HG02884 (cell line): Measurements from ENCODE around the gene SLC30A2.

Source experiments
- ATAC-seq: cut with Tn5 transposase; IDR thresholded peaks from one replicate; pipeline ENCODE4 v1.9.1; 2021; ENCODE audit warnings: mild to moderate bottlenecking, moderate library complexity; ENCODE audit not compliant: unreplicated experiment

SLC30A2 gene

GRCh38 chr1:26023826-26024225 lies 22.1 kb downstream of the SLC30A2 start:
- no peak for ATAC-seq

GRCh38 chr1:26023009-26023408 lies 22.9 kb downstream of the SLC30A2 start:
- ATAC-seq: no peak

DNA sequence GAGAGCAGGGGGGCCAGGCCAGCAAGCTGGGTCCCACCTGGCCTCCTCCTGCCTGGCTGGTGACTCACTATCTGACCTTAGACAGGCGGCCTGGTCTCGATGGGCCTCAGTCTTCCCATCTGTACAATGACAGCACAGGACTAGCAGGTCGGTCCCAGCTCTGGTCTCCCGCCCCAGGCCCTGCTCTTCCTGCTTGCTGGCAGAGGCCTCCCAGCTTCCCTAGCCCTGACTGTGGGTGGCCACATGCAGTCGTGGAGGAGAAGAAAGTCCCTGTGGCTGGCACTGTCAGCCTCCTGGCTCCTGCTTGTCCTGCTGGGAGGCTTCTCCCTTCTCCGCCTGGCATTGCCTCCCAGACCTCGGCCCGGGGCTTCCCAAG lies 23.5 kb downstream of the SLC30A2 start:
- ATAC-seq: no peak

DNA sequence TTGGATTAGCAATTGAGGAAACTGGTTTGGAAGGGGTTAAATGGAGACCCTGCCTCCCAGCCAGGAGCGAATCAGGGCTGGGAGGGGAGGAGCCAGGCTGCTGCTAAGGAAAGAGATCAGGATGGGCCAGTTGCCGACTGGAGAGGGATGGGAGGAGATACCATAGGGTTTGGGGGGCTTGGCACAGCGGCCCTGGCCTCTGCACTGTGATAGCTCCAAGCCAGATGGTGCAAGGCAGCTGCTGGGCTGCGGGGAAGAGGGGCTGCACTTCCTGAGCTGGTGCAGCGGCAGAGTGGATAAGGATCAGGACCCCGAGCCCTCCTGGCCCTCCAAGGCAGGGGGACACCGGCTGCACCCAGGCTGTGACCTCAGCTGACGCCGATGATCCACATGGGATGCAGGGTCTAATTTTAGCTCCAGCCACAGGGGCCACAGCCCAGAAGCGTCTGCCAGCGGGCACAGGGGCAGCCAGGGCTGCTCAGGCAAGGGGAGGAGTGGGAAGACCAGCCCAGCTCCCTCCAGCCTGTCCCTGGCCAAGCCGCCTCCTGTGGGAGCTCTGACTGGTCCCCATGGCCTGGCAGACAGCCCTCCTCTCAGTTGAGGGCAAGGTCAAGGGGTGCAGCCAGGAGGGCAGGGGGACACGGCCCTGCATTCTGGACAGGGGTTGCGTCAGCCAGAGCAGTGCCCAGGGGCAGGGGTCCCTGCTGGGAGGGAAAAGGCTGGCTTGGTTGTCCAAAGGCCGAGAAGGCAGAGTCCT lies 24.1 kb downstream of the SLC30A2 start, which contains the start of gene EXTL1:
TSS of gene EXTL1 (plus strand) at position 129 of the 757 bp plus-strand sequence. CDS start 872 bp downstream, outside the sequence.
- ATAC-seq: no peak

DNA sequence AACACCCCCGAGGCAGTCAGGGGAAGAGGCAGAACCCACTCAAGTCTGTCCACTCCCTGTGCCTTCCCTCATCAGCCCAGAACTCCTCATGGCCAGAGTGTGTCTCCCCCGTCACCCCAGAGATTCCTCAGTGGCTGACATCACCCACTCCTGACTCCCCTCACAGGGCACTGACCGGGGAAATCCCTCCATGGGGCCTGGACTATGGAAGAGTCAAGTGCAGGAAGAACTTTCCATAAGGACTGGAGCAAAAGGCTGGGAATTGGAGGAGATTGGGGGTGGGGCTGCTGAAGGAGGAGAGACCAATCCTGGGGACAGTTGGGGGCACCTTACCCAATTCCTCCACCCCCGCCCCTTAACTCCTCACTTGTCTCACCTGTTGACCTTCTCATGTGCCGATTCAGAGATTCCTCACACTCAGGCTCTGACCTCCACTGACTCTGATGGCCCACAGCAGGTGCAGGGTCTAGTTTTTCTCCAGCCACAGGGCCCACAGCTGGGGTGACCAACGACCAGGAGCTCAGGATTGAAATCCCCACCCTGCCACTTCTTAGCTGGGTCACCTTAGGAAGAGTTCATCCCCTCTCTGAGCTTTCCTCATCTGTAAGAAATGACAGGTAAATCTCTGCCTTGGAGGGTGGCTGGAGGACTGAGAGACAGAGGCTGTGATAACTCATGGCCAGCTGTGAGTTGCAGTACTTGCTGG lies 24.8 kb downstream of the SLC30A2 start:
- no peak for ATAC-seq

DNA sequence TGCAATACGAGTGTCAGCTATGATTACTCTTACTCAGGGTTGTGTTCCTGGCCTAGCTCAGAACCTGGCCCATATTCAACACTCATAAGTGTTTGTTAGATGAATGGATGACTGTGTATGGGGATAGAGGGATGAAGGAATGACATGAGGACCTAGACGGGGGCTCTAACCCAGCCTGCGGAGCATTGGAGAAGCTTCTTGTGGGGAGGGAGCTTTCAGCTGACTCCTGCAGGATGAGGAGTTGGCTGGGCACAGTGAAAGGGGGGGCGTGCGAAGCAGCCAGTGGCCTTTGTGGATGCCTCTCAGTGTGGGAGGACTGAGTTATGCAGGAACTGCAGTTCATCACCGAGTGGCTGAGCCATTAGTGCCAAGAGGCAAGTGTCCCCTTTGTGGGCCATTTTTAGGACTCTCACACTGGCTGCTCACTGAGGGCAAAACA lies 25.6 kb downstream of the SLC30A2 start:
- no peak for ATAC-seq

- no peak for ATAC-seq
Observed at GRCh38 chr1:26019641-26020315, 26.1 kb downstream of the SLC30A2 start.

- ATAC-seq: no peak
Observed at GRCh38 chr1:26017606-26018005, 28.3 kb downstream of the SLC30A2 start.

GRCh38 chr1:26016953-26017545 lies 28.9 kb downstream of the SLC30A2 start:
- ATAC-seq: no peak

GRCh38 chr1:26016258-26016952 lies 29.5 kb downstream of the SLC30A2 start:
- ATAC-seq: no peak

DNA sequence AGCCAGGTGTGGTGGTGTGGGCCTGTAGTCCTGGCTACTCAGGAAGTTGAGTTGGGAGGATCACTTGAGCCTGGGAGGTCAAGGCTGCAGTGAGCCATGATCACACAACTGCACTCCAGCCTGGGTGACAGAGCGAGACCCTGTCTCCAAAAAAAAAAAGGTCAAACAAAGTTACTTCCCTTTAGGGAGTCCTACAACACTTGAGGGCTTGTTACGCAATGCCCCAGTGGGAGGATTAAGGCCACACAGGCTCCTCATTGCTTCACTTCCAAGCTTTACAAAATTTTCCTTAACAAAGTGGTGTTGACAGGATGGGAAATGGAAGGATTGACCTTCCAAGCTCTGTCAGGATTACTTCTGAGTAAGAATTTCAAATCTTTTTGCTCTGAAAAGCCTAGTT lies 30.6 kb downstream of the SLC30A2 start:
- ATAC-seq: no peak

GRCh38 chr1:26014179-26014578 lies 31.7 kb downstream of the SLC30A2 start:
- no peak for ATAC-seq

GRCh38 chr1:26012864-26013263 lies 33.1 kb downstream of the SLC30A2 start:
- ATAC-seq: no peak

GRCh38 chr1:26010825-26011224 lies 35.1 kb downstream of the SLC30A2 start:
- ATAC-seq: no peak

GRCh38 chr1:26009796-26010447 lies 36.0 kb downstream of the SLC30A2 start:
- no peak for ATAC-seq

DNA sequence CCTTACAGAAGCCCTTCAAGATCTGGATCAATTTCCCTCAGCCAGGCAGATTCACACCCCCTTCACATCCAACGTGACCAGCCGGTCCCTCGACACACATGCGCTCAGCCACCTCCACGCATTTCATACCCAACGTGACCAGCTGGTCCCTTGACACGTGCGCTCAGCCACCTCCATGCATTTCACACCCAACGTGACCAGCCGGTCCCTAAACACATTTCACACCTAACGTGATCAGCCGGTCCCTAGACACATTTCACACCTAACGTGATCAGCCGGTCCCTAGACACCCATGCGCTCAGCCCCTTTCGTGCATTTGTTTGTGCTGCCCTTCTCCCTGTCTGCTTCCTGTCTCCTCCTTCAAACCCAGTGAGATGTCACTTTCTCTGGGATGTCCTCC lies 39.2 kb downstream of the SLC30A2 start:
- ATAC-seq: no peak

DNA sequence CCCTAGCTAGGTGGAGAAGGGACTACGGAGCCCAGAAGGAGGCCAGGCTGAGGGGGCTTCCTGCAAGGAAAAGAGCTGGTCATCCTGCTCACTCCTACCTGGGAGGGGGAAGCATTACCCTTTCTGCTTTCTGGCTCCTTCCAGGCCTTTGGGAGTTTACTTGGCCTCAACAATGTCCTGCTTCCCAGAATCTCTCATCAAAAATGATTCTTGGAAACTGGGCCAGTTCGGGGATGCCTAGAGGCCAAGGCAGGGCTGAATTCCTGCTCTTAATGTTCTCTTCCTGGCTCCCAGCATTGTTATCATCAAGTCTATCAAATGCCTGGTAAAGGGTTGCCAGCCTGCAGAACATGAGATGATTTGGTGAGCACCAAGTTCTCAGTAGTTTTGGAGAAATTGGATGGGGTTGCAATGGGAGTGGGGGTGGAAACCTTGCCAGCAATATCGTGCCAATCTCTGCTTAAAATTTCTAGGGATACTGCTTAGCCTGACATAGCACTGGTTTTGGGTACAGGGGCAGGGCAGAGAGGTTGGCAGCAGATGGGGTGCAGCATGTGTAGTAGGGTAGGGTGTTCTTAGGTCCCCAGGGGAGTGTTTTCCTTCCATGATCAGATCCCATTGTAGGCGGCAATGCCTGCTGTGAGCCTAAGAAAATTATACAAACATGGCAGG lies 40.3 kb downstream of the SLC30A2 start:
- no peak for ATAC-seq

DNA sequence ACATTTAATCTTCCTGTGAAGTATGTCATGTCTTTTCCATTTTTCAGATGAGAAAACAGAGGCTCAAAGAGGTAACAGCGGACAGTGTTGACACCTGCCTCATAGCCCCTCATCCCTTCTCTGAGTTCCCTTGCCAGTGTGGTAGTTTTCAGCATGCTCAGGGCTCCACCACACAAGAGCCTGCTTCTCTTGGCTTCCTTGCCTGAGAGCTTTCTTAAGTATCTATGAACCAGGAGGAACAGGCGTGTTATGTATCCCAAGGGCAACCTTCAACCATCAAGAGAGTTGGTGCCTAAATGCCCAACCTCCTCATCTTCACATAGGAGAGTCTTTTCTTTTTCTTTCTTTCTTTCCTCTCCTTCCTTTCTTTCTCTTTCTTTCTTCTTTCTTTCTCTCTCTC lies 42.2 kb downstream of the SLC30A2 start:
- no peak for ATAC-seq

DNA sequence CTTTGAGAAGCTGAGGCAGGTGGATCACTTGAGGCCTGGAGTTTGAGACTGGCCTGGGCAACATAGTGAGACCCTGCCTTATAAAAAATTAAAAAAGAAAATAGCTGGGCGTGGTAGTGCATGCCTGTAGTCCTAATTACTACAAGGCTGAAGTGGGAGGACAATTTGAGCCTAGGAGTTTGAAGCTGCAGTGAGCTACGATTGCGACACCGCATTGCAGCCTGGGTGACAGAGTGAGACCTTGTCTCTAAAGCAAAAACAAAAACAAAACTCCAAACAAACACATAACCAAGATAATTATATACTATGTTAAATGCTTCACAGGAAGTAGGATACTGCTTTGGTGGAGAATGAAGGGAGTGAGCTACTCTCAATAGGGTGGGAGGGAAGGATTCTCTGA lies 42.7 kb downstream of the SLC30A2 start:
- no peak for ATAC-seq
